Epithelial cell of prostate (primary cell): ENCODE measurements around the gene GRIPAP1.

Experiments
- DNase-seq: peaks from one replicate; pipeline ENCODE4 v3.0.0-alpha.2; 2011; ENCODE audit warnings: low read depth, low spot score
- H3K27ac ChIP-seq: fragments of 450-650 bp; 2 replicates; pipeline ENCODE4 v1.5.1; 2017; ENCODE audit warnings: mild to moderate bottlenecking

The GRIPAP1 gene

GRCh38 chrX:48966796-48967579 lies 35.1 kb downstream of the GRIPAP1 start:
- H3K27ac ChIP-seq = no peak overlapping the region
- DNase-seq = no peak

GRCh38 chrX:48965959-48966358 lies 36.1 kb downstream of the GRIPAP1 start:
- H3K27ac ChIP-seq = no peak overlapping the region
- no peak for DNase-seq

- no peak overlapping the region for H3K27ac ChIP-seq
- no peak for DNase-seq
Observed at GRCh38 chrX:48961585-48962091, 40.4 kb downstream of the GRIPAP1 start.

GRCh38 chrX:48960291-48960690 lies 41.8 kb downstream of the GRIPAP1 start:
- H3K27ac ChIP-seq = no peak overlapping the region
- no peak for DNase-seq

- peak; percentile 8 for DNase-seq
Observed at GRCh38 chrX:48958635-48959094, 43.4 kb downstream of the GRIPAP1 start.

GRCh38 chrX:48957827-48958634 lies 44.0 kb downstream of the GRIPAP1 start:
- DNase-seq = peak; percentile 89
- peak overlapping the region; percentile 91 for H3K27ac ChIP-seq

More at GRCh38 chrX:48958635-48959094, 43.4 kb downstream of the GRIPAP1 start:
- peak overlapping the region; percentile 91 for H3K27ac ChIP-seq

GRCh38 chrX:48957477-48957826 lies 44.6 kb downstream of the GRIPAP1 start, which contains the start of gene OTUD5:
Gene OTUD5, minus strand, starts transcription at chrX:48957607. Its CDS starts 37 bp downstream, at chrX:48957570.
- DNase-seq = no peak
- peak within 1 kb of the TSS; percentile 91 for H3K27ac ChIP-seq

- peak overlapping the region; percentile 91 for H3K27ac ChIP-seq
- DNase-seq = no peak
Observed at GRCh38 chrX:48956728-48957414, 45.2 kb downstream of the GRIPAP1 start.

- no peak overlapping the region for H3K27ac ChIP-seq
- DNase-seq = no peak
Observed at GRCh38 chrX:48948589-48948988, 53.5 kb downstream of the GRIPAP1 start.

- H3K27ac ChIP-seq = no peak overlapping the region
- no peak for DNase-seq
Observed at GRCh38 chrX:48945517-48946348, 56.3 kb downstream of the GRIPAP1 start.

- DNase-seq = no peak
- no peak overlapping the region for H3K27ac ChIP-seq
Observed at GRCh38 chrX:48942895-48943294, 59.2 kb downstream of the GRIPAP1 start.

GRCh38 chrX:48940404-48940955 lies 61.6 kb downstream of the GRIPAP1 start:
- H3K27ac ChIP-seq = no peak overlapping the region
- no peak for DNase-seq

- H3K27ac ChIP-seq = no peak overlapping the region
Observed at GRCh38 chrX:48939524-48940228, 62.4 kb downstream of the GRIPAP1 start.

GRCh38 chrX:48938721-48939425 lies 63.2 kb downstream of the GRIPAP1 start:
- DNase-seq = no peak
- no peak overlapping the region for H3K27ac ChIP-seq

More at GRCh38 chrX:48939524-48940228, 62.4 kb downstream of the GRIPAP1 start:
- DNase-seq = no peak

GRCh38 chrX:48937054-48937907 lies 64.8 kb downstream of the GRIPAP1 start:
- H3K27ac ChIP-seq = no peak overlapping the region
- no peak for DNase-seq

- DNase-seq = no peak
- no peak overlapping the region for H3K27ac ChIP-seq
Observed at GRCh38 chrX:48936429-48937053, 65.5 kb downstream of the GRIPAP1 start.

- DNase-seq = no peak
- no peak overlapping the region for H3K27ac ChIP-seq
Observed at GRCh38 chrX:48935301-48935670, 66.8 kb downstream of the GRIPAP1 start.
